Activated T-cell treated with anti-CD3 and anti-CD28 coated beads, Interleukin-2, amount 50 U/mL, for 48 hours (primary cell): Measurements from ENCODE around the gene GPRIN1.
"Not testable (repeated sequence)": the region's sequence is repeated elsewhere in the genome, so short reads cannot be mapped to it uniquely, and the experiment has no call there.

Experiments used
- DNase-seq, 2 experiments: peaks; one replicate each; pipeline ENCODE4 v3.0.0-alpha.2; 2020

Gene GPRIN1

GRCh38 chr5:176565760-176566288, 44.1 kb downstream of the GPRIN1 start:
- no peak for DNase-seq

GRCh38 chr5:176564002-176564401, 46.0 kb downstream of the GPRIN1 start:
- no peak for DNase-seq

GRCh38 chr5:176562189-176562588, 47.8 kb downstream of the GPRIN1 start:
- DNase-seq, result no peak

GRCh38 chr5:176561259-176561658, 48.7 kb downstream of the GPRIN1 start:
- no peak for DNase-seq

GRCh38 chr5:176560364-176560763, 49.6 kb downstream of the GPRIN1 start:
- DNase-seq, result peak; percentile 63 to 68

GRCh38 chr5:176559683-176560082, 50.3 kb downstream of the GPRIN1 start:
- no peak for DNase-seq

- DNase-seq, result no peak
Observed at GRCh38 chr5:176557846-176558245, 52.1 kb downstream of the GPRIN1 start.

- DNase-seq, result no peak
Observed at GRCh38 chr5:176553260-176554085, 56.5 kb downstream of the GPRIN1 start.

- DNase-seq, result no peak
Observed at GRCh38 chr5:176552332-176552869, 57.6 kb downstream of the GPRIN1 start.

GRCh38 chr5:176550937-176551336, 59.0 kb downstream of the GPRIN1 start:
- not testable (repeated sequence) for DNase-seq

GRCh38 chr5:176550275-176550831, 59.6 kb downstream of the GPRIN1 start:
- no peak for DNase-seq

GRCh38 chr5:176549871-176550270, 60.1 kb downstream of the GPRIN1 start:
- no peak for DNase-seq

GRCh38 chr5:176548967-176549444, 61.0 kb downstream of the GPRIN1 start, which contains the start of gene CDHR2:
Gene CDHR2, plus strand, starts transcription at chr5:176549342. Its CDS starts 16,011 bp downstream, at chr5:176565353.
- no peak for DNase-seq

GRCh38 chr5:176547802-176548201, 62.2 kb downstream of the GPRIN1 start:
- no peak for DNase-seq
